ENCODE results near the gene COMMD1.

GRCh38 chr2:61961231-61961901 lies 55.9 kb downstream of the COMMD1 start:
- TF ChIP-seq TAF1 (IDR thresholded peaks at IDR 0.05; ENCODE audit: borderline replicate concordance, low read depth, low read length): no peak
- TF ChIP-seq POLR2AphosphoS5 (IDR thresholded peaks at IDR 0.05; ENCODE audit: low read depth, low read length): no peak
- TF ChIP-seq POLR2A (IDR thresholded peaks at IDR 0.05; ENCODE audit: low read depth, low read length): no peak

All from GM12892 (cell line).